GM19240 (cell line): Measurements from ENCODE around the gene XXYLT1.

ENCODE experiments used
- DNase-seq: peaks from one replicate; pipeline ENCODE4 v3.0.0; 2011; ENCODE audit warnings: low spot score; ENCODE audit not compliant: insufficient read length

The XXYLT1 gene

GRCh38 chr3:195154111-195154791 lies 116.7 kb downstream of the XXYLT1 start:
- no peak for DNase-seq

GRCh38 chr3:195153653-195154052 lies 117.3 kb downstream of the XXYLT1 start:
- DNase-seq = no peak

GRCh38 chr3:195153130-195153529 lies 117.8 kb downstream of the XXYLT1 start:
- no peak for DNase-seq

- no peak for DNase-seq
Measured at GRCh38 chr3:195151866-195152541, 119.0 kb downstream of the XXYLT1 start.

- DNase-seq = no peak
Measured at GRCh38 chr3:195151402-195151801, 119.6 kb downstream of the XXYLT1 start.

- DNase-seq = no peak
Measured at GRCh38 chr3:195150181-195151118, 120.5 kb downstream of the XXYLT1 start.

GRCh38 chr3:195149292-195150030 lies 121.5 kb downstream of the XXYLT1 start:
- no peak for DNase-seq

GRCh38 chr3:195148549-195148948 lies 122.4 kb downstream of the XXYLT1 start:
- no peak for DNase-seq

- DNase-seq = peak; percentile 66
Measured at GRCh38 chr3:195147649-195148080, 123.3 kb downstream of the XXYLT1 start.

- DNase-seq = no peak
Measured at GRCh38 chr3:195146131-195146530, 124.8 kb downstream of the XXYLT1 start.

GRCh38 chr3:195145579-195145978 lies 125.4 kb downstream of the XXYLT1 start:
- no peak for DNase-seq

- no peak for DNase-seq
Measured at GRCh38 chr3:195143221-195143620, 127.7 kb downstream of the XXYLT1 start.

- no peak for DNase-seq
Measured at GRCh38 chr3:195142519-195142918, 128.4 kb downstream of the XXYLT1 start.

- DNase-seq = no peak
Measured at GRCh38 chr3:195140816-195141793, 129.9 kb downstream of the XXYLT1 start.

GRCh38 chr3:195140410-195140809 lies 130.5 kb downstream of the XXYLT1 start:
- DNase-seq = no peak

GRCh38 chr3:195139876-195140240 lies 131.1 kb downstream of the XXYLT1 start:
- no peak for DNase-seq

GRCh38 chr3:195139091-195139875 lies 131.7 kb downstream of the XXYLT1 start:
- DNase-seq = peak; percentile 57

- DNase-seq = no peak
Measured at GRCh38 chr3:195137638-195138588, 133.0 kb downstream of the XXYLT1 start.
